Stimulated activated CD8-positive, alpha-beta memory T cell treated with anti-CD3 and anti-CD28 coated beads, Interleukin-12 subunit alpha, Interleukin-12 subunit beta, amount 100 ng/mL, for 1 hour (primary cell): Measurements from ENCODE around the gene CD79B.
A peak's percentile ranks its signal among the peaks of the same experiment; 100 is the strongest.
"Not testable (repeated sequence)": the region's sequence is repeated elsewhere in the genome, so short reads cannot be mapped to it uniquely, and the experiment has no call there.

Experiments used
- DNase-seq: peaks from one replicate; pipeline ENCODE4 v3.0.0-alpha.2; 2020; ENCODE audit warnings: low read depth

CD79B gene

DNA sequence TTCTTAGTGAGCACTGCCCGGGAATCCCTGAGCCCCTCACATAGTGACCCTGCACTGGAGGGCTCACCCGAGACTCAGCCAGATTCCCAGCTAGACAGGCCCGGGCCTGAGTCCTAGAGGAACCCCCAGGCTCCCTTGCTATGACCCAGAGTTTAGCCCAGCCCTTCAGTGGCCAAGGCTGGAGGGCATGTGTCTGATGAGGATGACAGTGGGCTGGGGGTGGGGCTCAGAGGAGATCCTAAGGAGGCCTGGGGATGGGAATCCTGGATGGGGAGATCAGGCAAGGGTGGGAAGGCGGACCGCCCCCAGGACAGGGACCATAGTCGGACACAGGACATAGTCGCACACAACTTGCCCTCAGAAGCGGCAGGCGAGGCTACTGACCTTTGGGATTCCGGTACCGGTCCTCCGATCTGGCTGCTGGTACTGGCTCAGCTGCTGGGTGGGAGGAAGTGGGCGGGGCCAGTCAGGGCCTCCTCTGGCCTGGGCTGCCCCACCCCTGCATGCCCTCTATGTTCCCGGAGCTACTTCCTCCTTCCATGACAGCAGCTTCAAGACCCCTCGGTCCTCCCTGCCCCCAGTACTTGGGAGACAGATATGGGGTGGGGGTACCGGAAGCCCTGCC is 1.1 kb downstream of the CD79B start:
- peak; percentile 35 for DNase-seq

GRCh38 chr17:63929860-63930766 is 2.0 kb downstream of the CD79B start:
- no peak for DNase-seq

DNA sequence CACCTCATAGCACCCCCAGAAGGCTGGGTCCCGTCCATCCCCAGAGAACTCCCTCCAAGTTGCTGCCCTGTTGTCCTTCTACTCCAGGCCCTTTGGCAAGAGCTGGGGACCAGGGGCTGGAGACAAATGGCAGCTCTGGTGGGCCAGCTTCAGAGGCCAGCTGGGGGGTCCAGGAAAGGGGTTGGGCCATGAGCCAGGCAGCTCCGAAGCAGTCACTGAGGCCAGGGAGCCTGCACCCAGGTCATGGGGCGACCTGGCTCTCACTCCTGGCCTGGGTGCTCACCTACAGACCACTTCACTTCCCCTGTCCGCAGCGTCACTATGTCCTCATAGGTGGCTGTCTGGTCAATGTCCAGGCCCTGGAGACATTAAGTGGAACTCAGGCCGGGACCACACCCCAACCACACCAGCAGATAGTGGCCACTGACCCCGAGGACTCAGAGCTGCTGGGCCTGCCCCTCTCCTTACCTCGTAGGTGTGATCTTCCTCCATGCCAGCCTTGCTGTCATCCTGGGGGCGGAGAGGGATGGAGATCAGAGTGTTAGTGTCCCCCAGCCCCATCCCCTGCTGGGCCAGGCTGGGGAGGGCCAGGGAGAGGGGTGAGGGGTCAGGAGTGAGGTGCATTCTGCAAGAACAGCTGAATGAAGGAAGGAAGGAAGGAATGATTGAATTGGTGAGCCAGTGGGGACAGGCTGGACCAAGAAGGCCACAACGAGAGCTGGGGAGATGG is 3.0 kb downstream of the CD79B start:
- no peak for DNase-seq

- no peak for DNase-seq
Measured at GRCh38 chr17:63928172-63928666, 3.9 kb downstream of the CD79B start.

GRCh38 chr17:63927464-63928171 is 4.5 kb downstream of the CD79B start:
- no peak for DNase-seq

GRCh38 chr17:63926164-63926563 is 6.0 kb downstream of the CD79B start:
- no peak for DNase-seq

- no peak for DNase-seq
Measured at GRCh38 chr17:63925615-63926014, 6.5 kb downstream of the CD79B start.

GRCh38 chr17:63922402-63922801 is 9.7 kb downstream of the CD79B start:
- not testable (repeated sequence) for DNase-seq

DNA sequence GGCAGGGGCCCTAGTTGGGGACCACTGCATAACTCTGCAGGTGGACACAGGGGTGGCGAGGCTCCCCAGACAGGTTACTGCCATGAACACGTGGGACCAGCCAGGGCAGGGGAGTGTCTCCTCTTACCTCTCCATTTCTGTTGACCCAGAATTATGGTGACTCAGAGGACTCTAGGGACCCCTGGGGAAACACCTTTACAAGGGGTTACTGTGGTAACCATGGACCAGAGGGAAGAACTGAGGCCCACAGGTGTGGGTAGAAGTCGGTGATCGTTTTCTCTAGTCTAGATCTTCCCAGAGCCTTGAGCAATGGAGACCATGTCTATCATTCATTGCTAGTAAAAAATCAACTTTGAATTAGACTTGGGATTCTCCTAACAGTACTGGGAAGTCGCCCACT is 11.4 kb downstream of the CD79B start:
- DNase-seq = not testable (repeated sequence)

DNA sequence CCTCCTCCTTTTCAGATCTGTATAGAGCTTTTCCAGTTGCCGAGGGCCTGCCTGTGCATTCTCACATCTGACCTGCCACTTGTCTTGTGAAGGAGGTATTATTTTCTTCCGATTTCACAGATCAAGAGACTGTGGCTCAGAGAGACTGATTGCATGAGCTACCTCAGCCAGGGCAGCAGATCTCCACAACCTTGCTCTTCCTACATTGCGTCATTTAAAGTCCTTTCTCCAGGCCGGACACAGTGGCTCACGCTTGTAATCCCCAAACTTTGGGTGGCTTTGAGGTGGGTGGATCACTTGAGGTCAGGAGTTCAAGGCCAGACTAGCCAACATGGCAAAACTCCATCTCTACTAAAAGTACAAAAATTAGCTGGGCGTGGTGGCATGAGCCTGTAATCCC is 12.1 kb downstream of the CD79B start:
- not testable (repeated sequence) for DNase-seq

GRCh38 chr17:63919311-63919723 is 12.8 kb downstream of the CD79B start:
- DNase-seq = peak; percentile 59

DNA sequence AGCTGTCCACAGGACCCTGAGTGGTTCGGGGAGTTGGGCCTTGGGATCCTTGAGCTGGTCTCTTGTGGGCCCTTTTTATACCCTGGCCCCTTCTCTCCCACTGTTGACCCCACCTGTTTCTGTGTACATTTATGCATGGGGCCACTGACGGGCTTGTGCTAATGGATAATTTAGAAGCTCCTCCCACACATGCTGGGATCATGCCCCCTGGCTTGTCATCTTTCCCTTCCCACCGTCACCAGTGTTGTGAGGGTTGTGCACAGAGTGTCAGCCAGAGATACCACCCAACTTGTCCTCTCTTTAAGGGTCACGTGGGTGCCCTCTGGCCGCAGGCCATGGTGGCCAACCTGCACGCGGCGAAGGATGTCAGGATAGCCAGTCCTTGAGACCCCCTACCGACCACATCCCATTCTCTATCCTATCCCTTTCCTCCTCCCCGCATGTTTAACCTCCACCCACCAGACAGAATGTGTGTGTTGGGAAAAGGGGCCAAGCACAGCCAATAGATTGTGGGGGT is 13.3 kb downstream of the CD79B start, which contains the start of gene GH1:
TSS of gene GH1 (minus strand) at position 51 of the 517 bp plus-strand sequence. CDS start 63 bp downstream, outside the sequence.
- DNase-seq = not testable (repeated sequence)

DNA sequence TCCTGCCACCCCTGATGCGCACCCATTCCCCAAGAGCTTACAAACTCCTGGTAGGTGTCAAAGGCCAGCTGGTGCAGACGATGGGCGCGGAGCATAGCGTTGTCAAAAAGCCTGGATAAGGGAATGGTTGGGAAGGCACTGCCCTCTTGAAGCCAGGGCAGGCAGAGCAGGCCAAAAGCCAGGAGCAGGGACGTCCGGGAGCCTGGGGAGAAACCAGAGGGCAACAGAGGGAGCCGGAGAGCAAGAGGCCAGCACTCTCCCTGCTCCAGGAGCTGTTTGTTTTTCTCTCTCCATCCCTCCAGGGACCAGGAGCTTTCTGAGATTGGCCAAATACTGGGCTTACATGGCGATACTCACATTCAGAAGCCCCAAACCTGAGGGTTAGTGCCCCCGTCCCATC is 13.8 kb downstream of the CD79B start:
- DNase-seq = no peak

DNA sequence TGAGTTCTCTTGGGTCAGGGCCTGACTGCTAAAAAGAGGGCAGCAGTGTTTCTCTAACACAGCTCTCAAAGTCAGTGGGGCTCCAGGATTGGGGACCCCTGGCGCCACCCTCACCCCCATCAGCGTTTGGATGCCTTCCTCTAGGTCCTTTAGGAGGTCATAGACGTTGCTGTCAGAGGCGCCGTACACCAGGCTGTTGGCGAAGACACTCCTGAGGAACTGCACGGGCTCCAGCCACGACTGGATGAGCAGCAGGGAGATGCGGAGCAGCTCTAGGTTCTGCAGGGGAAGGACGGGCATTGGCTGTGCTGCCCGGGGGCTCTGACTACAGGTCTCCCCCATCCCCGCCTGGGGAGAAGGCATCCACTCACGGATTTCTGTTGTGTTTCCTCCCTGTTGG is 14.5 kb downstream of the CD79B start:
- no peak for DNase-seq

GRCh38 chr17:63917206-63917605 is 14.9 kb downstream of the CD79B start:
- DNase-seq = not testable (repeated sequence)

GRCh38 chr17:63916566-63917185 is 15.5 kb downstream of the CD79B start:
- DNase-seq = no peak

DNA sequence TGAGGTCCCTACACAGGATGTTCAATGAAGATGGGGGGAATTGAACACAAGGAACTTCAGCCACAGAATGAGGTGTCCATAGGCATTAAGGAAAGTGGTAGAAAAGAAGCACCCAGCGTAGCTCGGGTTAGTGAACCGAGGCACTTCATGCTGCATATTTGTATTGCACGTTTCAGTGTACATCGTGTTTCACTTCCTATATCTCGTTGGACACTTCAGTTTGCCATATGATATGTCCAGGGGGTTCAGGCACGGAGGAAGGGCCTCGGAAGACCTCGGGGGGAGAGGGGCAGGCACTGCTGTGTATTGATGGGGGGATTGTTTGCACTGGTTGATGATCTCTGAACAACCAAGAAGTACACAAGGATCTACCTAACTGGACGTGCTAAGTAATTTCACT is 16.4 kb downstream of the CD79B start:
- not testable (repeated sequence) for DNase-seq

DNA sequence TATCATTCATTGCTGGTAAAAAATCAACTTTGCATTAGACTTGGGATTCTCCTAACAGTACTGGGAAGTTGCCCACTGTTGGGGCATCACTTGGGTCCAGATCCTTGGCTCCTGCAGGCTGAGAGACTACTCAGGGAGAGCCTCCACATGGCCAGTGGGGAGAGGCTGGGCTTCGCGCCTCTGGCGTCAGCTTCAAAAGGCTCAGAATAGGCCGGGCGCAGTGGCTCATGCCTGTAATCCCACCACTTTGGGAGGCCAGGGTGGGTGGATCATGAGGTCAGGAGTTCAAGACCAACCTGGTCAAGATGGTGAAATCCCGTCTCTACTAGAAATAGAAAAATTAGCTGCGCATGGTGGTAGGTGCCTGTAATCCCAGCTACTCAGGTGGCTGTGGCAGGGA is 17.7 kb downstream of the CD79B start:
- DNase-seq = no peak

GRCh38 chr17:63911657-63912100 is 20.5 kb downstream of the CD79B start:
- peak; percentile 50 for DNase-seq

GRCh38 chr17:63911041-63911635 is 21.0 kb downstream of the CD79B start, which contains the start of gene CSHL1:
CSHL1 (minus strand) TSS chr17:63911258; CDS start chr17:63911196, 62 bp downstream.
- no peak for DNase-seq
